GM23338 (cell line): ENCODE measurements around the gene ATF6. TPM values are rescaled to one million over a fixed set of nuclear protein-coding genes. Genes with fewer than 3 reads are reported as not detected.

Source experiments
- ATAC-seq: fragments of 200-7000 bp; cut with Tn5 transposase; 3 replicates; pipeline ENCODE4 v1.9.1; 2020
- DNase-seq: peaks from one replicate; pipeline ENCODE4 v3.0.0-alpha.2; 2015; ENCODE audit warnings: low spot score
- H2AFZ ChIP-seq: fragments of 200-600 bp; sonication (generic); 2 replicates; pipeline ENCODE4 v1.8.0; 2016; ENCODE audit warnings: antibody characterized with exemption, mild to moderate bottlenecking, moderate library complexity
- H3F3A ChIP-seq: fragments of 200-600 bp; sonication (generic); replicated peaks from 2 replicates; pipeline ENCODE4 v1.8.0; 2017; ENCODE audit warnings: antibody characterized with exemption, mixed run types, low read depth
- H3K27ac ChIP-seq: fragments of 200-600 bp; sonication (generic); 2 replicates; pipeline ENCODE4 v1.6.1; 2016; ENCODE audit warnings: low read depth
- H3K27me3 ChIP-seq: fragments of 200-600 bp; sonication (generic); 2 replicates; pipeline ENCODE4 v1.8.0; 2016; ENCODE audit warnings: mild to moderate bottlenecking, mixed run types, moderate library complexity; ENCODE audit not compliant: insufficient read depth
- H3K36me3 ChIP-seq: fragments of 200-600 bp; sonication (generic); 2 replicates; pipeline ENCODE4 v1.8.0; 2016; ENCODE audit warnings: mild to moderate bottlenecking; ENCODE audit not compliant: insufficient read depth
- H3K4me1 ChIP-seq: fragments of 200-600 bp; sonication (generic); 2 replicates; pipeline ENCODE4 v1.8.0; 2016; ENCODE audit warnings: mild to moderate bottlenecking, moderate library complexity; ENCODE audit not compliant: insufficient read depth
- H3K4me2 ChIP-seq: fragments of 200-600 bp; sonication (generic); 2 replicates; pipeline ENCODE4 v1.7.1; 2017; ENCODE audit warnings: mixed run types
- H3K4me3 ChIP-seq: fragments of 200-600 bp; sonication (generic); 2 replicates; pipeline ENCODE4 v1.6.1; 2016; ENCODE audit warnings: mixed run types
- H3K79me2 ChIP-seq: fragments of 200-600 bp; sonication (generic); replicated peaks from 2 replicates; pipeline ENCODE4 v1.8.0; 2017; ENCODE audit warnings: mild to moderate bottlenecking; ENCODE audit not compliant: insufficient read depth
- H3K9me2 ChIP-seq: fragments of 200-600 bp; sonication (generic); 2 replicates; pipeline ENCODE4 v1.8.0; 2017; ENCODE audit not compliant: insufficient read depth
- H4K20me1 ChIP-seq: fragments of 200-600 bp; sonication (generic); replicated peaks from 2 replicates; pipeline ENCODE4 v1.8.0; 2017; ENCODE audit warnings: mild to moderate bottlenecking; ENCODE audit not compliant: insufficient read depth
- H3K27ac Mint-ChIP-seq: 2 replicates; pipeline ENCODE4 v1.8.0; 2020; ENCODE audit warnings: inconsistent platforms, mild to moderate bottlenecking, moderate library complexity, mixed read lengths
- H3K27me3 Mint-ChIP-seq: 3 replicates; pipeline ENCODE4 v1.8.0; 2022; ENCODE audit warnings: low read depth, mild to moderate bottlenecking, moderate library complexity, mixed read lengths, inconsistent platforms; ENCODE audit not compliant: insufficient read depth, poor library complexity
- H3K36me3 Mint-ChIP-seq: 3 replicates; pipeline ENCODE4 v1.8.0; 2021; ENCODE audit warnings: low read depth, mild to moderate bottlenecking, inconsistent platforms, moderate library complexity, mixed read lengths
- H3K4me1 Mint-ChIP-seq: 3 replicates; pipeline ENCODE4 v1.8.0; 2020; ENCODE audit warnings: mild to moderate bottlenecking, inconsistent platforms, mixed read lengths
- H3K4me3 Mint-ChIP-seq: 3 replicates; pipeline ENCODE4 v1.8.0; 2021; ENCODE audit warnings: moderate library complexity, mild to moderate bottlenecking, inconsistent platforms, mixed read lengths
- H3K9me3 Mint-ChIP-seq: 3 replicates; pipeline ENCODE4 v1.8.0; 2020; ENCODE audit warnings: moderate library complexity, mild to moderate bottlenecking, inconsistent platforms, mixed read lengths
- CREB1 ChIP-seq: fragments of 250-450 bp; sonication (Bioruptor Pico); IDR thresholded peaks from 2 replicates; pipeline ENCODE4 v1.5.0; 2020; ENCODE audit warnings: low read depth, mild to moderate bottlenecking, moderate library complexity
- CTCF ChIP-seq, 2 experiments: fragments of 200-600 bp in 1 of 2; sonication (generic) in 1 of 2; conservative IDR thresholded peaks; 2 replicates each; pipeline versions ENCODE4 v1.5.1 to v1.6.1; 2016 to 2017; ENCODE audit warnings: antibody characterized with exemption in 2 of 2, low read depth in 2 of 2, mild to moderate bottlenecking in 2 of 2, moderate library complexity in 1 of 2
- EZH2phosphoT487 ChIP-seq: fragments of 200-600 bp; sonication (generic); IDR thresholded peaks from one replicate; pipeline ENCODE4 v1.8.1; 2018; ENCODE audit warnings: antibody characterized with exemption; ENCODE audit not compliant: unreplicated experiment
- JUNB ChIP-seq: IDR thresholded peaks from one replicate; pipeline ENCODE4 v1.6.1; 2016; ENCODE audit warnings: antibody characterized with exemption; ENCODE audit not compliant: unreplicated experiment
- POLR2AphosphoS5 ChIP-seq: IDR thresholded peaks from 2 replicates; pipeline ENCODE4 v1.6.1; 2016; ENCODE audit warnings: antibody characterized with exemption, low read depth
- REST ChIP-seq: IDR thresholded peaks from one replicate; pipeline ENCODE4 v1.6.1; 2018; ENCODE audit warnings: antibody characterized with exemption; ENCODE audit not compliant: unreplicated experiment
- STAT1 ChIP-seq: IDR thresholded peaks from one replicate; pipeline ENCODE4 v1.6.1; 2016; ENCODE audit warnings: antibody characterized with exemption; ENCODE audit not compliant: unreplicated experiment
- ZNF114 ChIP-seq: fragments of 250-450 bp; sonication (Bioruptor Pico); IDR thresholded peaks from 2 replicates; pipeline ENCODE4 v1.5.0; 2020; ENCODE audit warnings: mild to moderate bottlenecking, moderate library complexity
- polyA plus RNA-seq: library from polyadenylated mRNA; unstranded; fragments of >200 nt; fragmentation: Nextera tagmentation; extraction: Ambion mirVana; gene quantifications from 2 replicates; pipeline ENCODE4 v1.2.1, GENCODE V29; 2016
- total RNA-seq: library from RNA; depleted of rRNA; stranded (reverse); fragments of >200 nt; shearing (Covaris generic); gene quantifications from 2 replicates; pipeline ENCODE4 v1.2.3, GENCODE V29; 2014

The ATF6 gene
- total and polyA plus RNA-seq, 2 experiments from 2014 or later, result 5.0 to 13.5 TPM

DNA sequence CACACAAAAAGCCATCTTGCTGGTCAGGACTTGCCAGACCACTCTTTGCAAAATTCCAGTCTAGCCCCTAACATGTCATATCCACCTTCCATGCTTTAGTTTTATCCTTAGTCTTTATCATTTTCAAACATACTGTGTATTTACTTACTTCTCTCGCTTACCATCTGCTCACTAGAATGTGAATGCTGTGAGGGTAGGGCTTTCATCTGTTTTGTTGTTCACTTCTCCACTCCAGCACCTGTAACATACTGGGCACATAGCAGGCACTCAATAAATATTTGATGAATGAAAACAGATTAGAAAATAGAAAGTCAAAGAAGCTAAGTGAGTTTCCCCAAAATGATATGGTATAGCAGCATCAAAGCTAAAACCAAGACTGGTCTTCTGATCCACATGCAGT, 177.6 kb downstream of the ATF6 start:
- H3K79me2 ChIP-seq, result no peaks in the 10 kb centered on the region
- no peaks in the 10 kb centered on the region for H3K36me3 ChIP-seq
- Mint-ChIP-seq H3K4me3 (no peak overlapping the region), H3K9me3 (no peaks in the 10 kb centered on the region), H3K36me3 (no peaks in the 10 kb centered on the region), H3K27me3 (no peaks in the 10 kb centered on the region), H3K27ac (no peak overlapping the region), H3K4me1 (peaks cover 18% of the 10 kb centered on the region)
- no peak for TF ChIP-seq CREB1 (CRISPR knock-in tag)
- TF ChIP-seq POLR2AphosphoS5, result no peak
- no peak for TF ChIP-seq STAT1
- TF ChIP-seq JUNB, result no peak
- TF ChIP-seq CTCF (conservative IDR thresholded peaks at IDR 0.05; ENCODE audit: low read depth in 2 of 2), result no peak
- no peak overlapping the region for H3K4me2 ChIP-seq
- no peak for ATAC-seq
- no peak overlapping the region for H2AFZ ChIP-seq
- no peak for DNase-seq
- H3K4me3 ChIP-seq, result no peak overlapping the region
- H3K9me2 ChIP-seq, result no peaks in the 10 kb centered on the region
- peaks cover 6% of the 10 kb centered on the region; the same call in 1 of the 2 replicates for H3K4me1 ChIP-seq
- no peaks in the 10 kb centered on the region for H3F3A ChIP-seq
- no peak overlapping the region for H3K27ac ChIP-seq
- H3K27me3 ChIP-seq, result no peaks in the 10 kb centered on the region
- no peaks in the 10 kb centered on the region for H4K20me1 ChIP-seq

DNA sequence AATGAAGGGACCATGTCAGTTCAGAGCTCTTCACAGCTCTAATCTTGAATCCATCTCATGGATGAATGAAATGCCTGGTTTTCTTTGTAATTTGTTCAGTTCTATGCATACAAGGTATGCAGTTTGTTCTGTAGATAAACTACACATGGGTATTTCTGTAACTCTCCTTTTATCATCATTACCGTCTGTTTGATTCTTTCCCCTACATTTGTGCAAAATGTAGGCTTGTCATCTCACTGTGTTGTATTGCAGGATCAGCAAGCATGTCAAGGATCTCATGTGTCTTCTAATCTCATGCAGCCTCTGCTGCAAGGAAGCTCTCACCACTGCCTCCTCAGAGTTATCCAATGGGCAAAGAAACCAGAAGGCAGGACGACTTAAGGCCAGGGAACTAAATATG, 178.3 kb downstream of the ATF6 start:
- no peaks in the 10 kb centered on the region for H3K9me2 ChIP-seq
- H3K4me3 ChIP-seq, result no peak overlapping the region
- no peaks in the 10 kb centered on the region for H3K79me2 ChIP-seq
- peaks cover 18% of the 10 kb centered on the region for H3K4me1 Mint-ChIP-seq
- H3K9me3 Mint-ChIP-seq, result no peaks in the 10 kb centered on the region
- H3K4me2 ChIP-seq, result no peak overlapping the region
- no peaks in the 10 kb centered on the region for H4K20me1 ChIP-seq
- no peak overlapping the region for H3K4me3 Mint-ChIP-seq
- H3K36me3 ChIP-seq, result no peaks in the 10 kb centered on the region
- DNase-seq (no peak), ATAC-seq (no peak)
- no peaks in the 10 kb centered on the region for H3F3A ChIP-seq
- H3K27ac Mint-ChIP-seq, result no peak overlapping the region
- H2AFZ ChIP-seq, result no peak overlapping the region
- no peaks in the 10 kb centered on the region for H3K27me3 Mint-ChIP-seq
- no peak overlapping the region for H3K27ac ChIP-seq
- no peaks in the 10 kb centered on the region for H3K27me3 ChIP-seq
- H3K36me3 Mint-ChIP-seq, result no peaks in the 10 kb centered on the region
- peaks cover 6% of the 10 kb centered on the region; the same call in 1 of the 2 replicates for H3K4me1 ChIP-seq
- TF ChIP-seq REST (no peak), JUNB (no peak), ZNF114 (no peak), CTCF (conservative IDR thresholded peaks at IDR 0.05; ENCODE audit: low read depth in 2 of 2) (no peak), EZH2phosphoT487 (no peak)
